Right ventricle myocardium superior (tissue), 1 donor: ENCODE results near the gene RING1. TPM values are rescaled to one million over a fixed set of nuclear protein-coding genes. Genes with fewer than 3 reads are reported as not detected.

Source experiments
- ATAC-seq: fragments of 200-7000 bp; cut with Tn5 transposase; one replicate; pipeline ENCODE4 v1.9.1; 2020; ENCODE audit warnings: mild to moderate bottlenecking; ENCODE audit not compliant: poor library complexity
- DNase-seq: peaks from one replicate; pipeline ENCODE4 v3.0.0-alpha.2; 2020
- intact Hi-C: fragments of 100-400 bp; cut with DNase I; formaldehyde crosslinking; loops from one replicate; pipeline ENCODE4 v1.11.2; 2022
- microRNA-seq: library from miRNA; unstranded; fragments of <30 nt; microRNA quantifications from one replicate; pipeline ENCODE4 v1.2.0, GENCODE V29; 2020
- total RNA-seq: library from RNA; stranded (reverse); fragmentation: NEBNext Ultra II Directional; extraction: Animal tissue kit (Norgen Biotek cat#: 25700); gene quantifications from one replicate; pipeline ENCODE4 v1.2.1, GENCODE V29; 2021
- donor health status: DM: no; HTN: yes; CAD: no; lungs with severe emphysema.

RING1 gene
- total RNA-seq, 1 donor from 2014 or later, result 26.4 TPM

GRCh38 chr6:33252759-33253158 is 44.5 kb downstream of the RING1 start:
- DNase-seq, result no peak
- intact Hi-C loops, result no loop called here
- ATAC-seq, result no peak

GRCh38 chr6:33254591-33254990 is 46.3 kb downstream of the RING1 start:
- ATAC-seq (no peak), DNase-seq (no peak)
- intact Hi-C loops, result no loop called here

- intact Hi-C loops, result no loop called here
- ATAC-seq (no peak), DNase-seq (no peak)
These were observed 50.7 kb downstream of the RING1 start for GRCh38 chr6:33259032-33259431.

Small RNA genes within 50 kb of the gene (microRNA-seq; reads per million reads assigned to microRNA genes)
- not detected for gene MIR219A1

Other genes with a start within 250 kb of the RING1 start
- gene BRD2, start 239.9 kb upstream of the RING1 start, total RNA-seq, result 62.6 TPM
- gene HLA-DOA, start 198.9 kb upstream of the RING1 start, total RNA-seq, result 1.2 TPM
- 34.1 TPM for gene HLA-DPA1, start 134.9 kb upstream of the RING1 start, total RNA-seq
- 29.8 TPM for gene HLA-DPB1, start 132.5 kb upstream of the RING1 start, total RNA-seq
- 0.94 TPM for gene COL11A2, start 16.0 kb upstream of the RING1 start, total RNA-seq
- gene RXRB, start 7.8 kb upstream of the RING1 start, total RNA-seq, result 37.9 TPM
- gene SLC39A7, start 7.6 kb upstream of the RING1 start, total RNA-seq, result 46.0 TPM
- gene HSD17B8, start 3.8 kb upstream of the RING1 start, total RNA-seq, result 25.1 TPM
- gene VPS52, start 63.4 kb downstream of the RING1 start, total RNA-seq, result 30.4 TPM
- gene RPS18, start 63.6 kb downstream of the RING1 start, total RNA-seq, result 863 TPM
- gene B3GALT4, start 68.6 kb downstream of the RING1 start, total RNA-seq, result 8.3 TPM
- gene WDR46, start 80.7 kb downstream of the RING1 start, total RNA-seq, result 12.8 TPM
- 44.4 TPM for gene PFDN6, start 81.1 kb downstream of the RING1 start, total RNA-seq
- gene RGL2, start 90.4 kb downstream of the RING1 start, total RNA-seq, result 60.5 TPM
- 78.2 TPM for gene TAPBP, start 105.6 kb downstream of the RING1 start, total RNA-seq
- gene ZBTB22, start 109.2 kb downstream of the RING1 start, total RNA-seq, result 11.6 TPM
- 18.2 TPM for gene DAXX, start 114.5 kb downstream of the RING1 start, total RNA-seq
- 0.97 TPM for gene KIFC1, start 183.3 kb downstream of the RING1 start, total RNA-seq
- 50.6 TPM for gene PHF1, start 202.5 kb downstream of the RING1 start, total RNA-seq
- 102 TPM for gene CUTA, start 209.6 kb downstream of the RING1 start, total RNA-seq
- 4.8 TPM for gene SYNGAP1, start 211.6 kb downstream of the RING1 start, total RNA-seq
- gene ZBTB9, start 246.1 kb downstream of the RING1 start, total RNA-seq, result 4.3 TPM